HG03354 (cell line): Measurements from ENCODE around the gene NLN.
"Not testable (repeated sequence)": the region's sequence is repeated elsewhere in the genome, so short reads cannot be mapped to it uniquely, and the experiment has no call there.

Experiments used
- ATAC-seq: cut with Tn5 transposase; IDR thresholded peaks from one replicate; pipeline ENCODE4 v1.9.1; 2021; ENCODE audit warnings: mild to moderate bottlenecking; ENCODE audit not compliant: unreplicated experiment, poor library complexity, severe bottlenecking

Gene NLN

GRCh38 chr5:65767565-65767964, 45.6 kb downstream of the NLN start:
- ATAC-seq, result no peak

- ATAC-seq, result no peak
Observed at GRCh38 chr5:65768723-65769346, 46.8 kb downstream of the NLN start.

- no peak for ATAC-seq
Observed at GRCh38 chr5:65769539-65769938, 47.5 kb downstream of the NLN start.

GRCh38 chr5:65771266-65771665, 49.3 kb downstream of the NLN start:
- no peak for ATAC-seq

- ATAC-seq, result not testable (repeated sequence)
Observed at GRCh38 chr5:65772963-65773362, 51.0 kb downstream of the NLN start.

- no peak for ATAC-seq
Observed at GRCh38 chr5:65774346-65774745, 52.3 kb downstream of the NLN start.

- ATAC-seq, result no peak
Observed at GRCh38 chr5:65775476-65775875, 53.5 kb downstream of the NLN start.

GRCh38 chr5:65776441-65777141, 54.6 kb downstream of the NLN start:
- ATAC-seq, result no peak

GRCh38 chr5:65778126-65778525, 56.1 kb downstream of the NLN start:
- ATAC-seq, result no peak

GRCh38 chr5:65779643-65780042, 57.6 kb downstream of the NLN start:
- ATAC-seq, result peak; percentile 74

- not testable (repeated sequence) for ATAC-seq
Observed at GRCh38 chr5:65788296-65788695, 66.3 kb downstream of the NLN start.

GRCh38 chr5:65790371-65791163, 68.6 kb downstream of the NLN start:
- no peak for ATAC-seq

GRCh38 chr5:65791712-65792673, 70.0 kb downstream of the NLN start:
- no peak for ATAC-seq

GRCh38 chr5:65796269-65796668, 74.3 kb downstream of the NLN start:
- ATAC-seq, result no peak

GRCh38 chr5:65796751-65797316, 74.8 kb downstream of the NLN start:
- ATAC-seq, result no peak

- no peak for ATAC-seq
Observed at GRCh38 chr5:65797481-65797880, 75.5 kb downstream of the NLN start.

GRCh38 chr5:65799857-65800256, 77.9 kb downstream of the NLN start:
- no peak for ATAC-seq

GRCh38 chr5:65800775-65801174, 78.8 kb downstream of the NLN start:
- no peak for ATAC-seq

- ATAC-seq, result no peak
Observed at GRCh38 chr5:65801352-65801783, 79.4 kb downstream of the NLN start.
